GM19239 (cell line): ENCODE data around the gene QSOX2.
A peak's percentile ranks its signal among the peaks of the same experiment; 100 is the strongest.

Experiments used
- DNase-seq: peaks from one replicate; pipeline ENCODE4 v3.0.0; 2011; ENCODE audit warnings: low spot score; ENCODE audit not compliant: insufficient read length
- FAIRE-seq: peaks from 2 replicates; lab custom pipeline; 2011; peaks lifted over from hg19 to GRCh38; lab: Jason Lieb, UNC

QSOX2 gene

GRCh38 chr9:136226680-136227407, 18.8 kb downstream of the QSOX2 start:
- FAIRE-seq (no peak), DNase-seq (no peak)

GRCh38 chr9:136225748-136226679, 19.6 kb downstream of the QSOX2 start:
- DNase-seq = peak; percentile 95
- peak; percentile 92 for FAIRE-seq

GRCh38 chr9:136225366-136225747, 20.3 kb downstream of the QSOX2 start:
- FAIRE-seq (no peak), DNase-seq (peak; percentile 77)

GRCh38 chr9:136223871-136224640, 21.6 kb downstream of the QSOX2 start:
- no peak for DNase-seq
- FAIRE-seq = no peak

- DNase-seq (no peak), FAIRE-seq (no peak)
These were observed 22.7 kb downstream of the QSOX2 start for GRCh38 chr9:136222906-136223285.

- DNase-seq (no peak), FAIRE-seq (no peak)
These were observed 23.3 kb downstream of the QSOX2 start for GRCh38 chr9:136222166-136222905.

GRCh38 chr9:136220017-136220729, 25.4 kb downstream of the QSOX2 start:
- DNase-seq = no peak
- FAIRE-seq = no peak

- DNase-seq (no peak), FAIRE-seq (no peak)
These were observed 26.3 kb downstream of the QSOX2 start for GRCh38 chr9:136219276-136219675.

GRCh38 chr9:136218673-136219072, 26.9 kb downstream of the QSOX2 start:
- FAIRE-seq (no peak), DNase-seq (no peak)

- FAIRE-seq = no peak
- no peak for DNase-seq
These were observed 27.3 kb downstream of the QSOX2 start for GRCh38 chr9:136218271-136218670.

- DNase-seq = no peak
- FAIRE-seq = no peak
These were observed 28.9 kb downstream of the QSOX2 start for GRCh38 chr9:136216541-136217244.

- DNase-seq (no peak), FAIRE-seq (no peak)
These were observed 31.9 kb downstream of the QSOX2 start for GRCh38 chr9:136213733-136214132.

- no peak for FAIRE-seq
These were observed 33.2 kb downstream of the QSOX2 start for GRCh38 chr9:136212345-136212950.

GRCh38 chr9:136211441-136212344, 33.9 kb downstream of the QSOX2 start:
- DNase-seq (no peak), FAIRE-seq (no peak)

More at GRCh38 chr9:136212345-136212950, 33.2 kb downstream of the QSOX2 start:
- no peak for DNase-seq

GRCh38 chr9:136211006-136211405, 34.6 kb downstream of the QSOX2 start:
- FAIRE-seq = no peak
- DNase-seq = no peak

GRCh38 chr9:136210276-136210675, 35.3 kb downstream of the QSOX2 start:
- DNase-seq (no peak), FAIRE-seq (no peak)

- FAIRE-seq (no peak), DNase-seq (no peak)
These were observed 35.8 kb downstream of the QSOX2 start for GRCh38 chr9:136209786-136210185.
